ENCODE data around the gene ZNF292.

- TF ChIP-seq CTCF (IDR thresholded peaks at IDR 0.05) (no peak), ZFX (IDR thresholded peaks at IDR 0.05; ENCODE audit: borderline replicate concordance) (no peak)
These were observed 2.8 kb upstream of the ZNF292 start for GRCh38 chr6:87152526-87152955.
